Liver (tissue), 9 donors: Measurements from ENCODE around the gene ELAVL1. TPM values are rescaled to one million over a fixed set of nuclear protein-coding genes. Genes with fewer than 3 reads are reported as not detected.

ENCODE experiments used
- DNase-seq: peaks from one replicate; pipeline ENCODE4 v3.0.0-alpha.2; 2017; ENCODE audit warnings: low spot score
- H3K27ac ChIP-seq, 2 donors: one replicate each; pipeline ENCODE4 v1.7.0; 2013; ENCODE audit warnings: inconsistent platforms in 2 of 2, low read length in 2 of 2, control low read depth in 1 of 2, low read depth in 1 of 2, mild to moderate bottlenecking in 1 of 2
- H3K27me3 ChIP-seq, 4 donors: one replicate each; pipeline versions ENCODE4 v1.6.1 to v1.7.0; 2013; ENCODE audit warnings: low read length in 3 of 4, inconsistent platforms in 1 of 4, mild to moderate bottlenecking in 1 of 4, moderate library complexity in 1 of 4; ENCODE audit not compliant: control insufficient read depth in 4 of 4, insufficient read depth in 4 of 4
- H3K36me3 ChIP-seq, 4 donors: one replicate each; pipeline versions ENCODE4 v1.6.1 to v1.7.0; 2013; ENCODE audit warnings: low read length in 3 of 4, mild to moderate bottlenecking in 3 of 4, low read depth in 1 of 4, moderate library complexity in 1 of 4; ENCODE audit not compliant: control insufficient read depth in 4 of 4, insufficient read depth in 3 of 4
- H3K4me1 ChIP-seq, 4 donors: one replicate each; pipeline versions ENCODE4 v1.6.1 to v1.7.0; 2013; ENCODE audit warnings: low read length in 3 of 4, mild to moderate bottlenecking in 3 of 4, moderate library complexity in 1 of 4; ENCODE audit not compliant: control insufficient read depth in 4 of 4, insufficient read depth in 4 of 4
- H3K4me3 ChIP-seq, 3 donors: one replicate each; pipeline versions ENCODE4 v1.6.1 to v1.7.0; 2013; ENCODE audit warnings: low read length in 3 of 3, control low read depth in 1 of 3, low read depth in 1 of 3, mild to moderate bottlenecking in 1 of 3
- H3K9ac ChIP-seq, 2 donors: one replicate each; pipeline ENCODE4 v1.7.0; 2013; ENCODE audit warnings: low read length in 2 of 2, mild to moderate bottlenecking in 2 of 2, moderate library complexity in 2 of 2, control low read depth in 1 of 2, low read depth in 1 of 2
- H3K9me3 ChIP-seq, 4 donors: one replicate each; pipeline versions ENCODE4 v1.6.1 to v1.7.0; 2013; ENCODE audit warnings: low read length in 3 of 4; ENCODE audit not compliant: control insufficient read depth in 4 of 4
- EGR1 ChIP-seq, 2 donors: IDR thresholded peaks; 2 replicates each; pipeline ENCODE4 v1.6.1; 2016 to 2018; ENCODE audit warnings: antibody characterized with exemption in 2 of 2, low read depth in 2 of 2
- FOXA2 ChIP-seq: IDR thresholded peaks from 2 replicates; pipeline ENCODE4 v1.6.1; 2016; ENCODE audit warnings: antibody characterized with exemption
- GABPA ChIP-seq, 2 donors: IDR thresholded peaks in 1 of 2; conservative IDR thresholded peaks in 1 of 2; 2 replicates each; pipeline ENCODE4 v1.6.1; 2016; ENCODE audit warnings: antibody characterized with exemption in 2 of 2, mild to moderate bottlenecking in 1 of 2, moderate library complexity in 1 of 2
- HNF4A ChIP-seq, 2 donors: conservative IDR thresholded peaks; 2 replicates each; pipeline ENCODE4 v1.6.1; 2016; ENCODE audit warnings: antibody characterized with exemption in 2 of 2, mild to moderate bottlenecking in 2 of 2
- HNF4G ChIP-seq: IDR thresholded peaks from 2 replicates; pipeline ENCODE4 v1.6.1; 2016; ENCODE audit warnings: antibody characterized with exemption
- JUND ChIP-seq, 2 donors: IDR thresholded peaks; 2 replicates each; pipeline ENCODE4 v1.6.1; 2016; ENCODE audit warnings: antibody characterized with exemption in 2 of 2
- NR2F2 ChIP-seq: IDR thresholded peaks from 2 replicates; pipeline ENCODE4 v1.6.1; 2016; ENCODE audit warnings: antibody characterized with exemption
- RAD21 ChIP-seq, 2 donors: IDR thresholded peaks; 2 replicates each; pipeline ENCODE4 v1.6.1; 2016; ENCODE audit warnings: antibody characterized with exemption in 2 of 2, mild to moderate bottlenecking in 2 of 2
- RXRA ChIP-seq, 2 donors: IDR thresholded peaks; 2 replicates each; pipeline ENCODE4 v1.6.1; 2017 to 2018; ENCODE audit warnings: antibody characterized with exemption in 2 of 2, mild to moderate bottlenecking in 1 of 2
- SP1 ChIP-seq: IDR thresholded peaks from 2 replicates; pipeline ENCODE4 v1.6.1; 2018; ENCODE audit warnings: antibody characterized with exemption, mild to moderate bottlenecking
- TAF1 ChIP-seq: conservative IDR thresholded peaks from 2 replicates; pipeline ENCODE4 v1.6.1; 2016; ENCODE audit warnings: antibody characterized with exemption, mild to moderate bottlenecking
- YY1 ChIP-seq: IDR thresholded peaks from 2 replicates; pipeline ENCODE4 v1.6.1; 2016; ENCODE audit warnings: antibody characterized with exemption, mild to moderate bottlenecking
- WGBS: extraction: QIAGEN DNeasy Blood & Tissue Kit; methylation state at CpG from one replicate; pipeline ENCODE4 v1.1.7; 2013; 5-methylcytosine and 5-hydroxymethylcytosine counted together
- polyA plus RNA-seq, 2 donors: library from polyadenylated mRNA; stranded (reverse) in 1 of 2; unstranded in 1 of 2; fragments of 200-250 nt in 1 of 2; fragments of >200 nt in 1 of 2; fragmentation: Nextera tagmentation in 1 of 2; extraction: Ambion mirVana in 1 of 2; gene quantifications; one replicate each; pipeline versions ENCODE4 v1.2.1 to v1.2.3, GENCODE V29; 2013 to 2015
- total RNA-seq, 2 donors: library from RNA; depleted of rRNA; stranded (reverse); fragments of >200 nt; gene quantifications; one replicate each; pipeline ENCODE4 v1.2.3, GENCODE V29; 2014
- TF ChIP-seq, protein P1 (sequence below): IDR thresholded peaks from 2 replicates; pipeline ENCODE4 v1.6.1; 2016; ENCODE audit warnings: antibody characterized with exemption
- TF ChIP-seq, protein P2 (sequence below): IDR thresholded peaks from 2 replicates; pipeline ENCODE4 v1.6.1; 2016; ENCODE audit warnings: antibody characterized with exemption
- TF ChIP-seq, protein P3 (sequence below): fragments of 150-350 bp; IDR thresholded peaks from 2 replicates; pipeline ENCODE4 v1.5.1; 2017; ENCODE audit warnings: improper control_type of control experiment, low read depth, low read length; ENCODE audit not compliant: missing input control
- TF ChIP-seq, protein P4 (sequence below): IDR thresholded peaks from 2 replicates; pipeline ENCODE4 v1.6.1; 2016; ENCODE audit warnings: antibody characterized with exemption
- TF ChIP-seq, protein P5 (sequence below): IDR thresholded peaks from 2 replicates; pipeline ENCODE4 v1.6.1; 2016; ENCODE audit warnings: antibody characterized with exemption, mild to moderate bottlenecking
- donor health status: healthy.
- donor health status: healthy.
- donor health status: healthy.
- donor health status: healthy.
- donor health status: healthy.

ELAVL1 gene
- total and polyA plus RNA-seq, 4 donors, result 14.4 to 33.7 (median 19.1) TPM

DNA sequence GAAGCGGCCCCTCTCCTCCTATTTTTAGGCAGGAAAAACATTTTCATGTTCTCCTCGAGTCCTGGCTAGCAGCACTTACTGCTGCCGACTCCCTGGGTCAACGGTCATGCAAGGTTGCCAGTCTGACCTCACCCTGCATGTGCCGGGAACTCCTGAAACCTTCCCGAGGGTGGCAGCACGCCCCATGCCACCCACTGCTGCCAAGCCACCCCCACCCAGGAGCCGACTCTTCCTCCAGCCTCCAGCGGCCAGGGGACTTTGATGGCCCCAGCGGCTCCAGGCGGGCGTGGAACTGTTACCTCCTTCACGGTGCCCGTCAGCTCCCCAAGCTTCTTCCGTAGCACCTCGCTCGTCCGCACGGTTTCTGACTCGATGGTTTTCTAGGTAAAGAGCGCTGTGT lies 70.7 kb downstream of the ELAVL1 start:
- no peak for DNase-seq
- TF ChIP-seq HNF4G (no peak), RAD21 (IDR thresholded peaks at IDR 0.05) (no peak), NR2F2 (no peak), SP1 (no peak), JUND (IDR thresholded peaks at IDR 0.05) (no peak), RXRA (IDR thresholded peaks at IDR 0.05) (peak; percentile 13 to 76), FOXA2 (no peak), HNF4A (conservative IDR thresholded peaks at IDR 0.05) (peak in 1 of 2 donors; percentile 22), GABPA (IDR thresholded peaks at IDR 0.05 in 1 of 2, conservative IDR thresholded peaks at IDR 0.05 in 1 of 2) (no peak)
- TF ChIP-seq, protein P1, sequence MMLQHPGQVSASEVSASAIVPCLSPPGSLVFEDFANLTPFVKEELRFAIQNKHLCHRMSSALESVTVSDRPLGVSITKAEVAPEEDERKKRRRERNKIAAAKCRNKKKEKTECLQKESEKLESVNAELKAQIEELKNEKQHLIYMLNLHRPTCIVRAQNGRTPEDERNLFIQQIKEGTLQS, result no peak
- TF ChIP-seq, protein P2, sequence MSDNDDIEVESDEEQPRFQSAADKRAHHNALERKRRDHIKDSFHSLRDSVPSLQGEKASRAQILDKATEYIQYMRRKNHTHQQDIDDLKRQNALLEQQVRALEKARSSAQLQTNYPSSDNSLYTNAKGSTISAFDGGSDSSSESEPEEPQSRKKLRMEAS, result no peak
- TF ChIP-seq, protein P3, sequence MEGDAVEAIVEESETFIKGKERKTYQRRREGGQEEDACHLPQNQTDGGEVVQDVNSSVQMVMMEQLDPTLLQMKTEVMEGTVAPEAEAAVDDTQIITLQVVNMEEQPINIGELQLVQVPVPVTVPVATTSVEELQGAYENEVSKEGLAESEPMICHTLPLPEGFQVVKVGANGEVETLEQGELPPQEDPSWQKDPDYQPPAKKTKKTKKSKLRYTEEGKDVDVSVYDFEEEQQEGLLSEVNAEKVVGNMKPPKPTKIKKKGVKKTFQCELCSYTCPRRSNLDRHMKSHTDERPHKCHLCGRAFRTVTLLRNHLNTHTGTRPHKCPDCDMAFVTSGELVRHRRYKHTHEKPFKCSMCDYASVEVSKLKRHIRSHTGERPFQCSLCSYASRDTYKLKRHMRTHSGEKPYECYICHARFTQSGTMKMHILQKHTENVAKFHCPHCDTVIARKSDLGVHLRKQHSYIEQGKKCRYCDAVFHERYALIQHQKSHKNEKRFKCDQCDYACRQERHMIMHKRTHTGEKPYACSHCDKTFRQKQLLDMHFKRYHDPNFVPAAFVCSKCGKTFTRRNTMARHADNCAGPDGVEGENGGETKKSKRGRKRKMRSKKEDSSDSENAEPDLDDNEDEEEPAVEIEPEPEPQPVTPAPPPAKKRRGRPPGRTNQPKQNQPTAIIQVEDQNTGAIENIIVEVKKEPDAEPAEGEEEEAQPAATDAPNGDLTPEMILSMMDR, result no peak
- 76% methylated on average over 21 of the region's 21 CpGs for WGBS
- Histone ChIP-seq H3K27me3 (no peaks in the 10 kb centered on the region), H3K9me3 (no peaks in the 10 kb centered on the region), H3K4me1 (peaks cover 0 to 4% (median 1%) of the 10 kb centered on the region in 4 donors), H3K4me3 (no peak overlapping the region), H3K36me3 (peaks cover 16 to 59% (median 30%) of the 10 kb centered on the region in 4 donors), H3K9ac (no peak overlapping the region), H3K27ac (no peak overlapping the region)

DNA sequence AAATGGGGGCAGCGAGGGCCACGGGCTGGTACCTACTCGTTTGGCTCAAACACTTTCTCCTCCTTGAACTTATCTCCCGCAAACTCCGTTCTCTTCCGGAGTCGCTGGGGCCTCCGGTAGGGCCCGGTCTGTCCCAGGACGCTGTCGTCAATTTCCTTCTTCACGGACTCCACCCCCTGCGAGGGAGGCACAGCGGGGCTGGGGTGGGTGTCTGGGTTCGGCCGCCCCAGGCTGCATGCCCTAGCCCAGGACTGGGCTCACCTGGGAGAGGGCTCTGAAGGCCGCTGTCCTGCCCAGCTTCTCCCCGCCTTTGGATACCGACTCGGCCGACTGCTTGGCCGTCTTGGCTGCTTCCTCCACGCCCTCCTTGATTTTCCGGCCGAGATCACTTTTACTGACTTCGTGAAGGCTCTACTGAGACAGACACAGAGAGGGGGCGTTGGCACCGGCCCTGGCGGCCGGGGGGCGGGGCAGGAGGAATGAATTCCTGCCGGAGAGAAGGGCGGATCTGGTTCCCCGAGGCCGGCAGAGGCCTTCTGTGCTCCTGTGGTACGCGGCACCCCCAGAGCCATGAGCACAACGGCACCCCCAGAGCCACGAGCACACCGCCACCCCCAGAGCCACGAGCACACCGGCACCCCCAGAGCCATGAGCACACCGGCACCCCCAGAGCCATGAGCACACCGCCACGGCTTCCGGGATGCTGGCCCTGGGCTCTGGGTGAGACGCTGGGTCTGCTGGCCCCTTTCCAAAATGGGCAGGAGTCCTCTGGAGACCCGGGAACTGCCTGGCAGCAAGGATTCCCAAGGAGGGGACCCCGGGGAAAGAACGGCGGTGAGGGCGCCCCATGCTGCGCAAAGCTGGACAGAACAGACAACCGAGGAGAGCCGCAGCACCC lies 71.4 kb downstream of the ELAVL1 start:
- no peaks in the 10 kb centered on the region for H3K27me3 ChIP-seq
- TF ChIP-seq, protein P1, result no peak
- TF ChIP-seq RAD21 (IDR thresholded peaks at IDR 0.05) (no peak), RXRA (IDR thresholded peaks at IDR 0.05) (no peak), JUND (IDR thresholded peaks at IDR 0.05) (no peak), HNF4A (conservative IDR thresholded peaks at IDR 0.05) (no peak), GABPA (IDR thresholded peaks at IDR 0.05 in 1 of 2, conservative IDR thresholded peaks at IDR 0.05 in 1 of 2) (no peak), EGR1 (IDR thresholded peaks at IDR 0.05; ENCODE audit: low read depth in 2 of 2) (no peak), HNF4G (no peak), TAF1 (no peak), FOXA2 (no peak), YY1 (no peak)
- TF ChIP-seq, protein P4, sequence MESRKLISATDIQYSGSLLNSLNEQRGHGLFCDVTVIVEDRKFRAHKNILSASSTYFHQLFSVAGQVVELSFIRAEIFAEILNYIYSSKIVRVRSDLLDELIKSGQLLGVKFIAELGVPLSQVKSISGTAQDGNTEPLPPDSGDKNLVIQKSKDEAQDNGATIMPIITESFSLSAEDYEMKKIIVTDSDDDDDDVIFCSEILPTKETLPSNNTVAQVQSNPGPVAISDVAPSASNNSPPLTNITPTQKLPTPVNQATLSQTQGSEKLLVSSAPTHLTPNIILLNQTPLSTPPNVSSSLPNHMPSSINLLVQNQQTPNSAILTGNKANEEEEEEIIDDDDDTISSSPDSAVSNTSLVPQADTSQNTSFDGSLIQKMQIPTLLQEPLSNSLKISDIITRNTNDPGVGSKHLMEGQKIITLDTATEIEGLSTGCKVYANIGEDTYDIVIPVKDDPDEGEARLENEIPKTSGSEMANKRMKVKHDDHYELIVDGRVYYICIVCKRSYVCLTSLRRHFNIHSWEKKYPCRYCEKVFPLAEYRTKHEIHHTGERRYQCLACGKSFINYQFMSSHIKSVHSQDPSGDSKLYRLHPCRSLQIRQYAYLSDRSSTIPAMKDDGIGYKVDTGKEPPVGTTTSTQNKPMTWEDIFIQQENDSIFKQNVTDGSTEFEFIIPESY, result no peak
- TF ChIP-seq, protein P5, sequence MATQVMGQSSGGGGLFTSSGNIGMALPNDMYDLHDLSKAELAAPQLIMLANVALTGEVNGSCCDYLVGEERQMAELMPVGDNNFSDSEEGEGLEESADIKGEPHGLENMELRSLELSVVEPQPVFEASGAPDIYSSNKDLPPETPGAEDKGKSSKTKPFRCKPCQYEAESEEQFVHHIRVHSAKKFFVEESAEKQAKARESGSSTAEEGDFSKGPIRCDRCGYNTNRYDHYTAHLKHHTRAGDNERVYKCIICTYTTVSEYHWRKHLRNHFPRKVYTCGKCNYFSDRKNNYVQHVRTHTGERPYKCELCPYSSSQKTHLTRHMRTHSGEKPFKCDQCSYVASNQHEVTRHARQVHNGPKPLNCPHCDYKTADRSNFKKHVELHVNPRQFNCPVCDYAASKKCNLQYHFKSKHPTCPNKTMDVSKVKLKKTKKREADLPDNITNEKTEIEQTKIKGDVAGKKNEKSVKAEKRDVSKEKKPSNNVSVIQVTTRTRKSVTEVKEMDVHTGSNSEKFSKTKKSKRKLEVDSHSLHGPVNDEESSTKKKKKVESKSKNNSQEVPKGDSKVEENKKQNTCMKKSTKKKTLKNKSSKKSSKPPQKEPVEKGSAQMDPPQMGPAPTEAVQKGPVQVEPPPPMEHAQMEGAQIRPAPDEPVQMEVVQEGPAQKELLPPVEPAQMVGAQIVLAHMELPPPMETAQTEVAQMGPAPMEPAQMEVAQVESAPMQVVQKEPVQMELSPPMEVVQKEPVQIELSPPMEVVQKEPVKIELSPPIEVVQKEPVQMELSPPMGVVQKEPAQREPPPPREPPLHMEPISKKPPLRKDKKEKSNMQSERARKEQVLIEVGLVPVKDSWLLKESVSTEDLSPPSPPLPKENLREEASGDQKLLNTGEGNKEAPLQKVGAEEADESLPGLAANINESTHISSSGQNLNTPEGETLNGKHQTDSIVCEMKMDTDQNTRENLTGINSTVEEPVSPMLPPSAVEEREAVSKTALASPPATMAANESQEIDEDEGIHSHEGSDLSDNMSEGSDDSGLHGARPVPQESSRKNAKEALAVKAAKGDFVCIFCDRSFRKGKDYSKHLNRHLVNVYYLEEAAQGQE, result no peak
- TF ChIP-seq, protein P2, result no peak
- TF ChIP-seq, protein P3, result no peak
- no peaks in the 10 kb centered on the region for H3K9me3 ChIP-seq
- peaks cover 16 to 58% (median 31%) of the 10 kb centered on the region in 4 donors for H3K36me3 ChIP-seq
- 92% methylated on average over 55 of the region's 55 CpGs for WGBS
- DNase-seq, result no peak
- peaks cover 0 to 4% (median 1%) of the 10 kb centered on the region in 4 donors for H3K4me1 ChIP-seq
- H3K4me3 ChIP-seq, result no peak overlapping the region
- H3K9ac ChIP-seq, result no peak overlapping the region
- H3K27ac ChIP-seq, result no peak overlapping the region
